WTC11 (cell line): Measurements from ENCODE around the gene LOXL3. TPM values are rescaled to one million over a fixed set of nuclear protein-coding genes. Genes with fewer than 3 reads are reported as not detected.

Source experiments
- ATAC-seq: fragments of 200-7000 bp; cut with Tn5 transposase; 2 replicates; pipeline ENCODE4 v1.10.0; 2021; ENCODE audit warnings: mild to moderate bottlenecking, moderate library complexity
- CTCF ChIA-PET: fragments of 300-600 bp; sonication (Branson Sonifier 250); formaldehyde crosslinking; loops from one replicate; lab custom pipeline; 2021; ENCODE audit warnings: antibody characterized with exemption; lab: Charles Lee
- POLR2A ChIA-PET: fragments of 350-600 bp; sonication (Branson Sonifier 250); formaldehyde crosslinking; loops from one replicate; lab custom pipeline; 2021; ENCODE audit warnings: antibody characterized with exemption; lab: Charles Lee
- DNase-seq: peaks from one replicate; pipeline ENCODE4 v3.0.0; 2021; ENCODE audit warnings: low spot score
- H3K27ac Mint-ChIP-seq: 2 replicates; pipeline ENCODE4 v1.8.0; 2021; ENCODE audit warnings: mixed read lengths
- H3K27me3 Mint-ChIP-seq: 2 replicates; pipeline ENCODE4 v1.8.0; 2021; ENCODE audit warnings: low read depth, mild to moderate bottlenecking, moderate library complexity, mixed read lengths
- H3K36me3 Mint-ChIP-seq: 2 replicates; pipeline ENCODE4 v1.8.0; 2021; ENCODE audit warnings: mixed read lengths
- H3K4me1 Mint-ChIP-seq: 2 replicates; pipeline ENCODE4 v1.8.0; 2022; ENCODE audit warnings: mixed read lengths
- H3K4me3 Mint-ChIP-seq: 2 replicates; pipeline ENCODE4 v1.8.0; 2021; ENCODE audit warnings: mild to moderate bottlenecking, moderate library complexity, mixed read lengths
- H3K9me3 Mint-ChIP-seq: 2 replicates; pipeline ENCODE4 v1.8.0; 2021; ENCODE audit warnings: mixed read lengths
- AR ChIP-seq: fragments of 250-450 bp; sonication (Bioruptor Pico); IDR thresholded peaks from 2 replicates; pipeline ENCODE4 v1.9.0; 2021; ENCODE audit warnings: mild to moderate bottlenecking
- CREM ChIP-seq: sonication (generic); formaldehyde crosslinking; IDR thresholded peaks from 2 replicates; pipeline ENCODE4 v1.8.1; 2022; ENCODE audit warnings: mild to moderate bottlenecking, missing genetic modification reagents, moderate library complexity
- E2F1 ChIP-seq: sonication (generic); formaldehyde crosslinking; IDR thresholded peaks from 2 replicates; pipeline ENCODE4 v1.8.0; 2022; ENCODE audit warnings: mild to moderate bottlenecking, missing genetic modification reagents
- E2F5 ChIP-seq: sonication (generic); formaldehyde crosslinking; IDR thresholded peaks from 2 replicates; pipeline ENCODE4 v1.8.1; 2022; ENCODE audit warnings: mild to moderate bottlenecking, moderate library complexity, missing genetic modification reagents
- ETV6 ChIP-seq: sonication (generic); formaldehyde crosslinking; IDR thresholded peaks from 2 replicates; pipeline ENCODE4 v1.8.1; 2022; ENCODE audit warnings: mild to moderate bottlenecking, missing genetic modification reagents
- FOXJ3 ChIP-seq: sonication (generic); formaldehyde crosslinking; IDR thresholded peaks from 2 replicates; pipeline ENCODE4 v1.9.0; 2021; ENCODE audit warnings: missing genetic modification reagents, mild to moderate bottlenecking, borderline replicate concordance
- KAT7 ChIP-seq: sonication (generic); formaldehyde crosslinking; IDR thresholded peaks from 2 replicates; pipeline ENCODE4 v1.8.1; 2023; ENCODE audit warnings: missing genetic modification reagents, mild to moderate bottlenecking, borderline replicate concordance
- NR1H2 ChIP-seq: sonication (generic); formaldehyde crosslinking; IDR thresholded peaks from 2 replicates; pipeline ENCODE4 v1.9.0; 2021; ENCODE audit warnings: mild to moderate bottlenecking, moderate library complexity, missing genetic modification reagents
- RELA ChIP-seq: sonication (generic); formaldehyde crosslinking; IDR thresholded peaks from 2 replicates; pipeline ENCODE4 v1.8.1; 2022; ENCODE audit warnings: missing genetic modification reagents, mild to moderate bottlenecking, borderline replicate concordance
- SMAD3 ChIP-seq: sonication (generic); formaldehyde crosslinking; IDR thresholded peaks from 2 replicates; pipeline ENCODE4 v1.8.0; 2022; ENCODE audit warnings: missing genetic modification reagents, mild to moderate bottlenecking, borderline replicate concordance
- SOX15 ChIP-seq: fragments of 250-450 bp; sonication (Bioruptor Pico); IDR thresholded peaks from 2 replicates; pipeline ENCODE4 v1.9.0; 2021; ENCODE audit warnings: mild to moderate bottlenecking
- TCF7 ChIP-seq: sonication (generic); formaldehyde crosslinking; IDR thresholded peaks from 2 replicates; pipeline ENCODE4 v1.8.0; 2022; ENCODE audit warnings: mild to moderate bottlenecking, low read depth, missing genetic modification reagents, moderate library complexity
- USF2 ChIP-seq: sonication (generic); formaldehyde crosslinking; IDR thresholded peaks from 2 replicates; pipeline ENCODE4 v1.8.1; 2023; ENCODE audit warnings: mild to moderate bottlenecking, missing genetic modification reagents, moderate library complexity
- ZBTB43 ChIP-seq: sonication (generic); formaldehyde crosslinking; IDR thresholded peaks from 2 replicates; pipeline ENCODE4 v1.8.1; 2023; ENCODE audit warnings: mild to moderate bottlenecking, missing genetic modification reagents
- ZNF317 ChIP-seq: sonication (generic); formaldehyde crosslinking; IDR thresholded peaks from 2 replicates; pipeline ENCODE4 v1.8.1; 2023; ENCODE audit warnings: low read depth, mild to moderate bottlenecking, moderate library complexity, missing genetic modification reagents, borderline replicate concordance
- ZNF671 ChIP-seq: fragments of 250-450 bp; sonication (Bioruptor Pico); IDR thresholded peaks from 2 replicates; pipeline ENCODE4 v1.8.0; 2021; ENCODE audit warnings: mild to moderate bottlenecking
- total RNA-seq: library from RNA; stranded (reverse); gene quantifications from 3 replicates; pipeline ENCODE4 v1.2.3, GENCODE V29; 2021
- TF ChIP-seq, protein P1 (sequence below): sonication (generic); formaldehyde crosslinking; IDR thresholded peaks from 2 replicates; pipeline ENCODE4 v1.8.0; 2023; ENCODE audit warnings: missing genetic modification reagents
- TF ChIP-seq, protein P2 (sequence below): sonication (generic); formaldehyde crosslinking; IDR thresholded peaks from 2 replicates; pipeline ENCODE4 v1.8.1; 2023; ENCODE audit warnings: mild to moderate bottlenecking, missing genetic modification reagents, moderate library complexity
- TF ChIP-seq, protein P3 (sequence below): fragments of 250-450 bp; sonication (Bioruptor Pico); IDR thresholded peaks from 2 replicates; pipeline ENCODE4 v1.9.0; 2021; ENCODE audit warnings: mild to moderate bottlenecking, borderline replicate concordance

The LOXL3 gene
- total RNA-seq, 1 experiment from 2014 or later: 21.1 TPM

DNA sequence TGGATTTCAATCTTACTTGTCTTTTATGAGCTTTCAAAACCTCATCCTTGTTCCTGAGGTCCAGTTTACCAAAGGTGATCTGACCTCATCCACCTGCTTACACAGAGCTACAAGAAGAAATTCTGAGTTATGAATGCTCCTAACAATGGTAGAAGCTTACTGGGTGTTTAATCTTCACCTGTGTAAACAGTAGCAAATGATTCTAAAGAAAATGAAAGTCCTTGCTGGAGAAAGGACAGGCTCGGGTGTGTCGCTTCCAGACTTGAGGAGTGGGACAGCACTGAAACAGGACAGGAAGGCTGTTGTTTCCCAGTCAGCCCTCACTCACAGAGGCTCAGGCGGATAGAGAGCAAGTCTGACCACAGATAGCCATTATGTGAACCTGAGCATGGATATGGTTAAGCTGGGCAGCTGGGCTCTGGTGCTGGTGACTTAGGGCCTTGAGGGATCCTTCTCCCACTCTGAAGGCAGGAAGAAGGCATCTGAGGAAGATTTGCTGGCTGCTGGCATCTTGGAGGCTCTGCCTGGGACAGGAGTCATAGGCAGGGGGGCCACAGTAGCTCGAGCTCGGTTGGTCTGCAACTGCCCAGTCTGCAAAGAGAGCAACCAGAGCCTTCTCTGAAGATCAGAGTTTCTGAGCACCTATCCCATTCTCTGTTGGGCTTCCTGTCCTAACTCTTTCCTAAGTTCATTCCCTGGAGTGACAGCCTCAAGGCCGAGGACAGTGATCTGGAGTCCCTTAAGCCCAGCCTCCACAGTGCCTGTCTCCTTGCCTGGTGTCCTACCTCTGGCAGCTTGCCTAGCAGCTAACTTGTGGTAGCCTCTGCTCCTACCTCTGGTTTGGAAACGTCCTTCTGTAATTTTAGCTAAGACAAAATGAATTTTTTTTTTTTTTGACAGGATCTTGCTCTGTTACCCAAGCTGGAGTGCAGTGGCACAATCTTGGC lies 4.8 kb upstream of the LOXL3 start:
- Mint-ChIP-seq H3K36me3 (no peaks in the 10 kb centered on the region), H3K4me1 (peaks cover 15% of the 10 kb centered on the region), H3K27me3 (peaks cover 66% of the 10 kb centered on the region), H3K9me3 (no peaks in the 10 kb centered on the region), H3K27ac (no peak overlapping the region), H3K4me3 (no peak overlapping the region)
- CTCF ChIA-PET: interaction anchor here (0.6 kb wide), 1 partner anchor 13 kb away, joined by 3 read pairs; no protein-coding TSS in a partner anchor
- POLR2A ChIA-PET: interaction anchor here (1.0 kb wide), 1 partner anchor 59 kb away, joined by 3 read pairs; the partner anchor contains the start of gene LBX2
- ATAC-seq (no peak), DNase-seq (no peak)
- TF ChIP-seq NR1H2 (CRISPR knock-in tag) (no peak), E2F5 (CRISPR knock-in tag) (no peak), FOXJ3 (CRISPR knock-in tag) (no peak), ZNF671 (CRISPR knock-in tag) (no peak), E2F1 (CRISPR knock-in tag) (no peak), ZBTB43 (CRISPR knock-in tag) (no peak), ZNF317 (CRISPR knock-in tag) (no peak), SOX15 (CRISPR knock-in tag) (no peak), USF2 (CRISPR knock-in tag) (no peak), ETV6 (no peak), CREM (CRISPR knock-in tag) (no peak), TCF7 (CRISPR knock-in tag) (no peak), AR (no peak), KAT7 (CRISPR knock-in tag) (no peak), SMAD3 (no peak), RELA (CRISPR knock-in tag) (no peak)
- TF ChIP-seq, protein P1, sequence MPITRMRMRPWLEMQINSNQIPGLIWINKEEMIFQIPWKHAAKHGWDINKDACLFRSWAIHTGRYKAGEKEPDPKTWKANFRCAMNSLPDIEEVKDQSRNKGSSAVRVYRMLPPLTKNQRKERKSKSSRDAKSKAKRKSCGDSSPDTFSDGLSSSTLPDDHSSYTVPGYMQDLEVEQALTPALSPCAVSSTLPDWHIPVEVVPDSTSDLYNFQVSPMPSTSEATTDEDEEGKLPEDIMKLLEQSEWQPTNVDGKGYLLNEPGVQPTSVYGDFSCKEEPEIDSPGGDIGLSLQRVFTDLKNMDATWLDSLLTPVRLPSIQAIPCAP (CRISPR knock-in tag): no peak
- TF ChIP-seq, protein P2, sequence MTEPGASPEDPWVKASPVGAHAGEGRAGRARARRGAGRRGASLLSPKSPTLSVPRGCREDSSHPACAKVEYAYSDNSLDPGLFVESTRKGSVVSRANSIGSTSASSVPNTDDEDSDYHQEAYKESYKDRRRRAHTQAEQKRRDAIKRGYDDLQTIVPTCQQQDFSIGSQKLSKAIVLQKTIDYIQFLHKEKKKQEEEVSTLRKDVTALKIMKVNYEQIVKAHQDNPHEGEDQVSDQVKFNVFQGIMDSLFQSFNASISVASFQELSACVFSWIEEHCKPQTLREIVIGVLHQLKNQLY (CRISPR knock-in tag): no peak
- TF ChIP-seq, protein P3, sequence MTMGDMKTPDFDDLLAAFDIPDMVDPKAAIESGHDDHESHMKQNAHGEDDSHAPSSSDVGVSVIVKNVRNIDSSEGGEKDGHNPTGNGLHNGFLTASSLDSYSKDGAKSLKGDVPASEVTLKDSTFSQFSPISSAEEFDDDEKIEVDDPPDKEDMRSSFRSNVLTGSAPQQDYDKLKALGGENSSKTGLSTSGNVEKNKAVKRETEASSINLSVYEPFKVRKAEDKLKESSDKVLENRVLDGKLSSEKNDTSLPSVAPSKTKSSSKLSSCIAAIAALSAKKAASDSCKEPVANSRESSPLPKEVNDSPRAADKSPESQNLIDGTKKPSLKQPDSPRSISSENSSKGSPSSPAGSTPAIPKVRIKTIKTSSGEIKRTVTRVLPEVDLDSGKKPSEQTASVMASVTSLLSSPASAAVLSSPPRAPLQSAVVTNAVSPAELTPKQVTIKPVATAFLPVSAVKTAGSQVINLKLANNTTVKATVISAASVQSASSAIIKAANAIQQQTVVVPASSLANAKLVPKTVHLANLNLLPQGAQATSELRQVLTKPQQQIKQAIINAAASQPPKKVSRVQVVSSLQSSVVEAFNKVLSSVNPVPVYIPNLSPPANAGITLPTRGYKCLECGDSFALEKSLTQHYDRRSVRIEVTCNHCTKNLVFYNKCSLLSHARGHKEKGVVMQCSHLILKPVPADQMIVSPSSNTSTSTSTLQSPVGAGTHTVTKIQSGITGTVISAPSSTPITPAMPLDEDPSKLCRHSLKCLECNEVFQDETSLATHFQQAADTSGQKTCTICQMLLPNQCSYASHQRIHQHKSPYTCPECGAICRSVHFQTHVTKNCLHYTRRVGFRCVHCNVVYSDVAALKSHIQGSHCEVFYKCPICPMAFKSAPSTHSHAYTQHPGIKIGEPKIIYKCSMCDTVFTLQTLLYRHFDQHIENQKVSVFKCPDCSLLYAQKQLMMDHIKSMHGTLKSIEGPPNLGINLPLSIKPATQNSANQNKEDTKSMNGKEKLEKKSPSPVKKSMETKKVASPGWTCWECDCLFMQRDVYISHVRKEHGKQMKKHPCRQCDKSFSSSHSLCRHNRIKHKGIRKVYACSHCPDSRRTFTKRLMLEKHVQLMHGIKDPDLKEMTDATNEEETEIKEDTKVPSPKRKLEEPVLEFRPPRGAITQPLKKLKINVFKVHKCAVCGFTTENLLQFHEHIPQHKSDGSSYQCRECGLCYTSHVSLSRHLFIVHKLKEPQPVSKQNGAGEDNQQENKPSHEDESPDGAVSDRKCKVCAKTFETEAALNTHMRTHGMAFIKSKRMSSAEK (CRISPR knock-in tag): no peak
